Measurements from ENCODE around the gene SORCS2.

SORCS2 gene

GRCh38 chr4:7780751-7781348, 588.5 kb downstream of the SORCS2 start:
- no peak for DNase-seq (ENCODE audit: low read depth in 3 of 3, low spot score in 1 of 3)

- no peak for DNase-seq (ENCODE audit: low read depth in 3 of 3, low spot score in 1 of 3)
Observed at GRCh38 chr4:7781366-7781765, 589.0 kb downstream of the SORCS2 start.

- DNase-seq (ENCODE audit: low read depth in 3 of 3, low spot score in 1 of 3) = no peak
Observed at GRCh38 chr4:7781993-7782392, 589.7 kb downstream of the SORCS2 start.

GRCh38 chr4:7782783-7783182, 590.4 kb downstream of the SORCS2 start:
- DNase-seq (ENCODE audit: low read depth in 3 of 3, low spot score in 1 of 3) = no peak

GRCh38 chr4:7783541-7783940, 591.2 kb downstream of the SORCS2 start:
- DNase-seq (ENCODE audit: low read depth in 3 of 3, low spot score in 1 of 3) = no peak

- DNase-seq (ENCODE audit: low read depth in 3 of 3, low spot score in 1 of 3) = no peak
Observed at GRCh38 chr4:7784131-7784870, 592.0 kb downstream of the SORCS2 start.

GRCh38 chr4:7785017-7785416, 592.7 kb downstream of the SORCS2 start:
- DNase-seq (ENCODE audit: low read depth in 3 of 3, low spot score in 1 of 3) = no peak

GRCh38 chr4:7786040-7786439, 593.7 kb downstream of the SORCS2 start:
- DNase-seq (ENCODE audit: low read depth in 3 of 3, low spot score in 1 of 3) = no peak

GRCh38 chr4:7786517-7786916, 594.2 kb downstream of the SORCS2 start:
- DNase-seq (ENCODE audit: low read depth in 3 of 3, low spot score in 1 of 3) = no peak

GRCh38 chr4:7787067-7787466, 594.7 kb downstream of the SORCS2 start:
- no peak for DNase-seq (ENCODE audit: low read depth in 3 of 3, low spot score in 1 of 3)

- DNase-seq (ENCODE audit: low read depth in 3 of 3, low spot score in 1 of 3) = no peak
Observed at GRCh38 chr4:7787681-7788141, 595.4 kb downstream of the SORCS2 start.

- DNase-seq (ENCODE audit: low read depth in 3 of 3, low spot score in 1 of 3) = no peak
Observed at GRCh38 chr4:7788193-7788592, 595.9 kb downstream of the SORCS2 start.

GRCh38 chr4:7788694-7789425, 596.5 kb downstream of the SORCS2 start:
- DNase-seq (ENCODE audit: low read depth in 3 of 3, low spot score in 1 of 3) = no peak

- DNase-seq (ENCODE audit: low read depth in 3 of 3, low spot score in 1 of 3) = no peak
Observed at GRCh38 chr4:7790023-7790422, 597.7 kb downstream of the SORCS2 start.

- no peak for DNase-seq (ENCODE audit: low read depth in 3 of 3, low spot score in 1 of 3)
Observed at GRCh38 chr4:7790999-7791398, 598.7 kb downstream of the SORCS2 start.
